Keratinocyte (primary cell): ENCODE measurements around the gene ITIH5. TPM values are rescaled to one million over a fixed set of nuclear protein-coding genes. Genes with fewer than 3 reads are reported as not detected.

Source experiments
- DNase-seq: peaks from one replicate; pipeline ENCODE4 v3.0.0-alpha.2; 2011; ENCODE audit warnings: low read depth, missing footprints, low spot score
- FAIRE-seq: peaks from 2 replicates; lab custom pipeline; 2011; peaks lifted over from hg19 to GRCh38; lab: Jason Lieb, UNC
- H2AFZ ChIP-seq: 2 replicates; pipeline ENCODE4 v1.6.0; 2012; ENCODE audit warnings: low read length, control low read depth, inconsistent platforms; ENCODE audit not compliant: control insufficient read depth
- H3K27ac ChIP-seq: 2 replicates; pipeline ENCODE4 v1.5.1; 2011; ENCODE audit warnings: low read length; ENCODE audit not compliant: control insufficient read depth, insufficient read depth
- H3K27me3 ChIP-seq: 3 replicates; pipeline ENCODE4 v1.6.0; 2011; ENCODE audit warnings: low read length; ENCODE audit not compliant: control insufficient read depth, insufficient read depth; ENCODE audit errors: extremely low read depth
- H3K36me3 ChIP-seq, 2 experiments: 2 replicates in 1 of 2; 3 replicates in 1 of 2; pipeline ENCODE4 v1.5.1; 2011; ENCODE audit warnings: low read length in 2 of 2, mild to moderate bottlenecking in 1 of 2; ENCODE audit not compliant: control insufficient read depth in 2 of 2, insufficient read depth in 2 of 2; ENCODE audit errors: extremely low read depth in 1 of 2
- H3K4me1 ChIP-seq: 3 replicates; pipeline ENCODE4 v1.5.1; 2011; ENCODE audit warnings: low read length; ENCODE audit not compliant: control insufficient read depth, insufficient read depth; ENCODE audit errors: extremely low read depth
- H3K4me2 ChIP-seq: 3 replicates; pipeline ENCODE4 v1.6.0; 2011; ENCODE audit warnings: low read depth, low read length; ENCODE audit not compliant: control insufficient read depth, insufficient read depth; ENCODE audit errors: extremely low read depth
- H3K4me3 ChIP-seq, 3 experiments: fragments of 200-600 bp in 1 of 3; sonication (generic) in 1 of 3; 2 replicates in 2 of 3; 3 replicates in 1 of 3; pipeline ENCODE4 v1.5.1; 2011 to 2016; ENCODE audit warnings: low read length in 3 of 3, mild to moderate bottlenecking in 3 of 3, control low read depth in 2 of 3, inconsistent platforms in 1 of 3, low read depth in 1 of 3, mixed read lengths in 1 of 3, mixed run types in 1 of 3, moderate library complexity in 1 of 3; ENCODE audit not compliant: control insufficient read depth in 2 of 3, insufficient read depth in 2 of 3; ENCODE audit errors: extremely low read depth in 1 of 3
- H3K79me2 ChIP-seq: 2 replicates; pipeline ENCODE4 v1.6.0; 2012; ENCODE audit warnings: low read length; ENCODE audit not compliant: control insufficient read depth, insufficient read depth
- H3K9ac ChIP-seq: 3 replicates; pipeline ENCODE4 v1.6.0; 2011; ENCODE audit warnings: low read length; ENCODE audit not compliant: control insufficient read depth, insufficient read depth; ENCODE audit errors: extremely low read depth
- H3K9me1 ChIP-seq: 3 replicates; pipeline ENCODE4 v1.6.0; 2011; ENCODE audit warnings: low read length; ENCODE audit not compliant: control insufficient read depth, insufficient read depth; ENCODE audit errors: extremely low read depth
- H3K9me3 ChIP-seq: 2 replicates; pipeline ENCODE4 v1.5.1; 2012; ENCODE audit warnings: low read depth, low read length; ENCODE audit not compliant: control insufficient read depth
- H4K20me1 ChIP-seq: 3 replicates; pipeline ENCODE4 v1.6.0; 2011; ENCODE audit warnings: low read length; ENCODE audit not compliant: control insufficient read depth, insufficient read depth; ENCODE audit errors: extremely low read depth
- CTCF ChIP-seq, 3 experiments: IDR thresholded peaks in 1 of 3; conservative IDR thresholded peaks in 1 of 3; optimal IDR thresholded peaks in 1 of 3; 2 replicates in 2 of 3; 3 replicates in 1 of 3; pipeline versions ENCODE3 to v1.5.1; 2011; ENCODE audit warnings: low read length in 3 of 3, mild to moderate bottlenecking in 3 of 3, moderate library complexity in 2 of 3, control low read depth in 1 of 3, inconsistent platforms in 1 of 3; ENCODE audit not compliant: insufficient read depth in 2 of 3; ENCODE audit errors: extremely low read depth in 1 of 3
- EZH2 ChIP-seq: IDR thresholded peaks from one replicate; pipeline ENCODE4 v1.6.1; 2012; ENCODE audit warnings: inconsistent platforms, mild to moderate bottlenecking, low read length, moderate library complexity
- dilution Hi-C: fragments of 300-500 bp; cut with MboI; formaldehyde crosslinking; loops from one replicate; pipeline ENCODE4 v1.7.0; 2020; ENCODE audit warnings: low sequenced_read_pairs; ENCODE audit not compliant: extremely low pct_ligation_motif_present
- polyA plus RNA-seq, 5 experiments: library from polyadenylated mRNA; depleted of rRNA in 3 of 5; stranded (reverse) in 3 of 5; stranded (forward) in 1 of 5; unstranded in 1 of 5; fragments of >200 nt; gene quantifications; 1 replicate in 1 of 5; 2 replicates in 3 of 5; 3 replicates in 1 of 5; pipeline versions ENCODE4 v1.2.1 to v1.2.3, GENCODE V29; 2011 to 2012; ENCODE audit warnings: missing spikeins in 2 of 5, low read depth in 1 of 5, low replicate concordance in 1 of 5

The ITIH5 gene
- polyA plus RNA-seq, 1 donor (not counting 4 experiments of a cell fraction or from before 2014, with no cell fraction given) = not detected

GRCh38 chr10:7662522-7662921 is 4.2 kb downstream of the ITIH5 start:
- FAIRE-seq (no peak), DNase-seq (no peak)
- Histone ChIP-seq H3K4me3 (no peak overlapping the region), H3K4me2 (no peak overlapping the region), H3K27me3 (peaks cover 20% of the 10 kb centered on the region), H3K36me3 (no peaks in the 10 kb centered on the region), H3K79me2 (no peaks in the 10 kb centered on the region), H3K9ac (no peak overlapping the region), H3K27ac (no peak overlapping the region), H2AFZ (no peak overlapping the region), H3K9me1 (no peaks in the 10 kb centered on the region), H3K4me1 (peaks cover 4% of the 10 kb centered on the region), H3K9me3 (no peaks in the 10 kb centered on the region), H4K20me1 (no peaks in the 10 kb centered on the region)
- no peak for TF ChIP-seq CTCF (optimal IDR thresholded peaks at IDR 0.05 in 1 of 3, IDR thresholded peaks at IDR 0.05 in 1 of 3, conservative IDR thresholded peaks at IDR 0.05 in 1 of 3; ENCODE audit: extremely low read depth in 1 of 3, insufficient read depth in 2 of 3, low read length in 3 of 3)
- no peak for TF ChIP-seq EZH2
- dilution Hi-C loops = no loop called here

- no peak for TF ChIP-seq EZH2
- TF ChIP-seq CTCF (optimal IDR thresholded peaks at IDR 0.05 in 1 of 3, IDR thresholded peaks at IDR 0.05 in 1 of 3, conservative IDR thresholded peaks at IDR 0.05 in 1 of 3; ENCODE audit: extremely low read depth in 1 of 3, insufficient read depth in 2 of 3, low read length in 3 of 3) = no peak
- Histone ChIP-seq H3K36me3 (no peaks in the 10 kb centered on the region), H3K4me3 (no peak overlapping the region), H2AFZ (no peak overlapping the region), H3K79me2 (no peaks in the 10 kb centered on the region), H4K20me1 (no peaks in the 10 kb centered on the region), H3K9me1 (no peaks in the 10 kb centered on the region), H3K9ac (no peak overlapping the region), H3K9me3 (no peaks in the 10 kb centered on the region), H3K27me3 (no peaks in the 10 kb centered on the region), H3K4me2 (no peak overlapping the region), H3K4me1 (no peaks in the 10 kb centered on the region), H3K27ac (no peak overlapping the region)
- DNase-seq = no peak
- no peak for FAIRE-seq
- dilution Hi-C loops = no loop called here
Measured at GRCh38 chr10:7659560-7659959, 7.2 kb downstream of the ITIH5 start.
